IMR-90 (cell line): ENCODE data around the gene PIK3IP1. TPM values are rescaled to one million over a fixed set of nuclear protein-coding genes. Genes with fewer than 3 reads are reported as not detected.

Experiments
- ATAC-seq: fragments of 200-7000 bp; cut with Tn5 transposase; 2 replicates; pipeline ENCODE4 v1.9.1; 2020; ENCODE audit warnings: low read depth, mild to moderate bottlenecking, moderate library complexity
- BruUV-seq: library from RNA; stranded (reverse); fragments of 400-500 nt; replicated peaks from 2 replicates; lab custom pipeline; 2021; lab: Mats Ljungman, UMichigan
- CTCF ChIA-PET: fragments of 300-600 bp; formaldehyde crosslinking; extraction: SDS; loops from one replicate; lab custom pipeline; 2021; ENCODE audit warnings: antibody characterized with exemption; lab: Yijun Ruan, JAX
- POLR2A ChIA-PET: fragments of 300-600 bp; sonication (Branson Sonifier 250); formaldehyde crosslinking; loops from one replicate; lab custom pipeline; 2022; ENCODE audit warnings: antibody characterized with exemption; ENCODE audit not compliant: unreplicated experiment; lab: Charles Lee
- DNase-seq: peaks from one replicate; pipeline ENCODE4 v3.0.0; 2013
- H2AFZ ChIP-seq: replicated peaks from 2 replicates; pipeline ENCODE3; 2013; ENCODE audit warnings: low read length, mild to moderate bottlenecking; ENCODE audit not compliant: poor library complexity
- H2AK5ac ChIP-seq: 2 replicates; pipeline ENCODE4 v1.6.1; 2013; ENCODE audit warnings: low read depth, low read length, inconsistent platforms
- H2AK9ac ChIP-seq: replicated peaks from 2 replicates; pipeline ENCODE3; 2013; ENCODE audit warnings: mild to moderate bottlenecking, low read depth, low read length, moderate library complexity; ENCODE audit not compliant: poor library complexity
- H2BK120ac ChIP-seq: 2 replicates; pipeline ENCODE4 v1.6.1; 2013; ENCODE audit warnings: low read depth, low read length, inconsistent platforms
- H2BK15ac ChIP-seq: 3 replicates; pipeline ENCODE4 v1.6.1; 2013; ENCODE audit warnings: low read depth, low read length, inconsistent platforms
- H2BK20ac ChIP-seq: 2 replicates; pipeline ENCODE4 v1.6.1; 2013; ENCODE audit warnings: low read depth, mild to moderate bottlenecking, inconsistent platforms, low read length, moderate library complexity
- H2BK5ac ChIP-seq: 2 replicates; pipeline ENCODE4 v1.6.1; 2013; ENCODE audit warnings: mild to moderate bottlenecking, low read depth, low read length, inconsistent platforms; ENCODE audit not compliant: poor library complexity, severe bottlenecking
- H3K14ac ChIP-seq: replicated peaks from 2 replicates; pipeline ENCODE4 v1.6.1; 2013; ENCODE audit warnings: low read depth, low read length, inconsistent platforms
- H3K18ac ChIP-seq: 2 replicates; pipeline ENCODE4 v1.6.1; 2013; ENCODE audit warnings: low read depth, low read length, control low read depth
- H3K23ac ChIP-seq: 2 replicates; pipeline ENCODE4 v1.6.1; 2013; ENCODE audit warnings: low read depth, low read length, inconsistent platforms
- H3K27ac ChIP-seq: 2 replicates; pipeline ENCODE4 v1.5.1; 2013; ENCODE audit warnings: mild to moderate bottlenecking, control low read depth, low read length; ENCODE audit not compliant: insufficient read depth
- H3K27me3 ChIP-seq: 2 replicates; pipeline ENCODE4 v1.6.1; 2013; ENCODE audit warnings: low read length; ENCODE audit not compliant: control insufficient read depth, insufficient read depth
- H3K36me3 ChIP-seq: 2 replicates; pipeline ENCODE4 v1.6.1; 2013; ENCODE audit warnings: low read length, mixed read lengths; ENCODE audit not compliant: control insufficient read depth, insufficient read depth
- H3K4ac ChIP-seq: 2 replicates; pipeline ENCODE4 v1.6.1; 2013; ENCODE audit warnings: low read depth, low read length, inconsistent platforms
- H3K4me1 ChIP-seq: 2 replicates; pipeline ENCODE4 v1.6.1; 2013; ENCODE audit warnings: low read length, mixed read lengths; ENCODE audit not compliant: control insufficient read depth, insufficient read depth
- H3K4me2 ChIP-seq: 2 replicates; pipeline ENCODE4 v1.6.1; 2013; ENCODE audit warnings: low read depth, mild to moderate bottlenecking, control low read depth, low read length, moderate library complexity
- H3K4me3 ChIP-seq: 2 replicates; pipeline ENCODE4 v1.5.1; 2013; ENCODE audit warnings: low read depth, mild to moderate bottlenecking, control low read depth, low read length, moderate library complexity; ENCODE audit not compliant: insufficient read depth
- H3K56ac ChIP-seq: 2 replicates; pipeline ENCODE4 v1.6.1; 2013; ENCODE audit warnings: low read length, inconsistent platforms; ENCODE audit not compliant: insufficient read depth; ENCODE audit errors: extremely low read depth
- H3K79me1 ChIP-seq, 2 experiments: 2 replicates each; pipeline ENCODE4 v1.6.1; 2013; ENCODE audit warnings: low read length in 2 of 2, inconsistent platforms in 1 of 2, low read depth in 1 of 2
- H3K9ac ChIP-seq: 2 replicates; pipeline ENCODE4 v1.6.1; 2013; ENCODE audit warnings: low read depth, low read length, control low read depth
- H3K9me1 ChIP-seq: 2 replicates; pipeline ENCODE4 v1.6.1; 2013; ENCODE audit warnings: low read length, inconsistent platforms; ENCODE audit not compliant: insufficient read depth
- H3K9me3 ChIP-seq: 2 replicates; pipeline ENCODE4 v1.6.1; 2013; ENCODE audit warnings: low read length; ENCODE audit not compliant: control insufficient read depth, insufficient read depth
- H4K20me1 ChIP-seq: 2 replicates; pipeline ENCODE4 v1.6.1; 2013; ENCODE audit warnings: low read length, inconsistent platforms; ENCODE audit not compliant: insufficient read depth
- H4K5ac ChIP-seq: 2 replicates; pipeline ENCODE4 v1.6.1; 2013; ENCODE audit warnings: mild to moderate bottlenecking, low read depth, low read length, control low read depth
- H4K8ac ChIP-seq, 2 experiments: 2 replicates each; pipeline ENCODE4 v1.6.1; 2013; ENCODE audit warnings: low read depth in 2 of 2, low read length in 2 of 2, control low read depth in 1 of 2, inconsistent platforms in 1 of 2
- H4K91ac ChIP-seq: 2 replicates; pipeline ENCODE4 v1.6.1; 2013; ENCODE audit warnings: low read depth, low read length, inconsistent platforms; ENCODE audit not compliant: insufficient read depth
- RFX5 ChIP-seq: IDR thresholded peaks from 2 replicates; pipeline ENCODE4 v1.8.0; 2012; ENCODE audit warnings: low read depth, mild to moderate bottlenecking, low read length, moderate library complexity
- USF2 ChIP-seq: fragments of 150-350 bp; IDR thresholded peaks from 2 replicates; pipeline ENCODE4 v1.6.1; 2017; ENCODE audit warnings: mild to moderate bottlenecking, antibody characterized with exemption, low read length, low read depth
- WGBS, 2 experiments: methylation state at CpG; one replicate each; pipeline versions ENCODE4 v1.1.5 to v1.1.7; 2013; ENCODE audit warnings: missing lambda C conversion rate in 2 of 2; ENCODE audit not compliant: insufficient read length in 1 of 2; ENCODE audit errors: extremely low coverage in 2 of 2; 5-methylcytosine and 5-hydroxymethylcytosine counted together
- dilution Hi-C: fragments of 300-500 bp; cut with HindIII; formaldehyde crosslinking; loops from one replicate; pipeline ENCODE4 v1.14.3; 2018; ENCODE audit warnings: low sequenced_read_pairs; ENCODE audit not compliant: unreplicated experiment
- in situ Hi-C: fragments of 300-500 bp; cut with MboI; formaldehyde crosslinking; loops from 3 replicates; pipeline ENCODE4 v1.14.3; 2019; ENCODE audit warnings: low sequenced_read_pairs, inconsistent platforms, mixed read lengths
- intact Hi-C: fragments of 100-400 bp; cut with micrococcal nuclease; formaldehyde crosslinking; loops from 2 replicates; pipeline ENCODE4 v1.10.0; 2022
- microRNA-seq, 2 experiments: library from miRNA; stranded (forward) in 1 of 2; unstranded in 1 of 2; fragments of 10-50 nt in 1 of 2; fragments of <30 nt in 1 of 2; gene quantifications in 1 of 2; microRNA quantifications in 1 of 2; one replicate each; pipeline versions ENCODE3 to v1.1.0; 2013 to 2020; ENCODE audit not compliant: insufficient read depth in 1 of 2, insufficient read length in 1 of 2, unreplicated experiment in 1 of 2
- polyA plus RNA-seq, 3 experiments: library from polyadenylated mRNA; depleted of rRNA; stranded (reverse); fragments of >200 nt; gene quantifications; 2 replicates each; pipeline ENCODE4 v1.2.3, GENCODE V29; 2012; ENCODE audit warnings: low replicate concordance in 1 of 3
- small RNA-seq, 5 experiments: library from RNA; depleted of rRNA; stranded (forward); fragments of <200 nt; gene quantifications; one replicate each; pipeline ENCODE3, GENCODE V24; 2012
- total RNA-seq: library from RNA; depleted of rRNA; stranded (reverse); fragments of >200 nt; gene quantifications from 2 replicates; pipeline ENCODE4 v1.2.3, GENCODE V29; 2012; rRNA removed

Gene PIK3IP1
- total and polyA plus RNA-seq, 2 of the 4 experiments (the other 2 are of a cell fraction), result 12.9 to 17.6 TPM

- peaks cover 15% of the 10 kb centered on the region for H3K4me1 ChIP-seq
- H3K4ac ChIP-seq, result no peak overlapping the region
- H3K27ac ChIP-seq, result no peak overlapping the region
- H4K8ac ChIP-seq, result no peak overlapping the region
- H3K9me1 ChIP-seq, result peaks cover 13% of the 10 kb centered on the region
- in situ Hi-C loops, result loop anchor here (10.0 kb wide), 2 partner anchors 118 to 288 kb away; no protein-coding TSS in a partner anchor
- no peaks in the 10 kb centered on the region for H3K27me3 ChIP-seq
- no peak overlapping the region for H2AFZ ChIP-seq
- no peak overlapping the region; the same call in 1 of the 2 replicates for H3K23ac ChIP-seq
- peak; percentile 44; the same call in 1 of the 2 replicates for TF ChIP-seq USF2
- TF ChIP-seq RFX5, result no peak
- no peak overlapping the region for H2AK5ac ChIP-seq
- H3K4me2 ChIP-seq, result no peak overlapping the region
- CTCF ChIA-PET, result interaction anchor here (0.8 to 1.3 kb wide), 3 partner anchors 9 to 126 kb away, joined by 3 to 4 read pairs (median 3); partner anchors contain the start of gene SELENOM
- no peaks in the 10 kb centered on the region; the same call in 1 of the 2 replicates for H3K36me3 ChIP-seq
- no peak overlapping the region for H3K9ac ChIP-seq
- 0 out of 2 replicates have a peak overlapping the region, but pooled peaks have one; percentile 45 for H3K14ac ChIP-seq
- H2AK9ac ChIP-seq, result no peak overlapping the region
- H3K4me3 ChIP-seq, result no peak overlapping the region
- H3K56ac ChIP-seq, result no peak overlapping the region
- no peaks in the 10 kb centered on the region for H3K9me3 ChIP-seq
- no peak overlapping the region for H2BK15ac ChIP-seq
- H3K79me1 ChIP-seq, result peaks cover 17 to 32% of the 10 kb centered on the region in 2 experiments; a peak in 3 of 4 replicates
- no peak for DNase-seq
- ATAC-seq, result no peak
- no CpG with 5 or more reads among the region's 3 CpGs for WGBS, 2 experiments
- dilution Hi-C loops, result no loop called here
- BruUV-seq, result no TSS peak
- H4K5ac ChIP-seq, result no peak overlapping the region
- H4K91ac ChIP-seq, result no peak overlapping the region
- no peak overlapping the region for H2BK20ac ChIP-seq
- H4K20me1 ChIP-seq, result no peaks in the 10 kb centered on the region
- intact Hi-C loops, result loop anchor here (5.0 kb wide), 2 partner anchors 71 to 471 kb away; partner anchors contain the start of gene RNF185
- no peak overlapping the region for H3K18ac ChIP-seq
- H2BK120ac ChIP-seq, result no peak overlapping the region
- POLR2A ChIA-PET, result no interaction called here
- no peak overlapping the region for H2BK5ac ChIP-seq
These were observed 59.3 kb downstream of the PIK3IP1 start for GRCh38 chr22:31233001-31233400.

Small RNA genes lying within 50 kb of the gene (microRNA-seq; reads per million reads assigned to microRNA genes)
- not detected for gene RNA5SP496 (ENCODE audit: insufficient read depth, insufficient read length)

Small RNA genes lying within 50 kb of the gene (small RNA-seq; reads per million reads assigned to genes)
- 0 reads per million in 5 experiments for gene RNA5SP496

Other genes starting within 250 kb of the PIK3IP1 start
- gene SMTN, start 211.2 kb downstream of the PIK3IP1 start, total RNA-seq, result 47.2 and 53.6 TPM in 2 replicates
- gene SMTN, start 211.2 kb downstream of the PIK3IP1 start, polyA plus RNA-seq (2012; rRNA removed), result 63.7 and 65.1 TPM in 2 replicates
- 36.1 and 46.2 TPM in 2 replicates for gene SELENOM, start 184.9 kb downstream of the PIK3IP1 start, total RNA-seq
- 270 and 369 TPM in 2 replicates for gene SELENOM, start 184.9 kb downstream of the PIK3IP1 start, polyA plus RNA-seq (2012; rRNA removed)
- gene INPP5J, start 169.5 kb downstream of the PIK3IP1 start, total RNA-seq, result 0.28 and 0.36 TPM in 2 replicates
- 2.0 and 2.2 TPM in 2 replicates for gene INPP5J, start 169.5 kb downstream of the PIK3IP1 start, polyA plus RNA-seq (2012; rRNA removed)
- under 0.01 TPM in 1 of 2 replicates, not detected in the other for gene PLA2G3, start 152.0 kb downstream of the PIK3IP1 start, total RNA-seq
- 0.07 and 0.12 TPM in 2 replicates for gene PLA2G3, start 152.0 kb downstream of the PIK3IP1 start, polyA plus RNA-seq (2012; rRNA removed)
- 30.3 and 34.2 TPM in 2 replicates for gene RNF185, start 132.3 kb downstream of the PIK3IP1 start, total RNA-seq
- gene RNF185, start 132.3 kb downstream of the PIK3IP1 start, polyA plus RNA-seq (2012; rRNA removed), result 33.6 and 38.7 TPM in 2 replicates
- gene LIMK2, start 80.2 kb downstream of the PIK3IP1 start, total RNA-seq, result 25.0 and 31.9 TPM in 2 replicates
- 14.0 and 14.5 TPM in 2 replicates for gene LIMK2, start 80.2 kb downstream of the PIK3IP1 start, polyA plus RNA-seq (2012; rRNA removed)
- gene PATZ1, start 53.9 kb upstream of the PIK3IP1 start, total RNA-seq, result 6.4 and 6.5 TPM in 2 replicates
- gene PATZ1, start 53.9 kb upstream of the PIK3IP1 start, polyA plus RNA-seq (2012; rRNA removed), result 9.2 and 10.5 TPM in 2 replicates
- 141 and 156 TPM in 2 replicates for gene DRG1, start 107.1 kb upstream of the PIK3IP1 start, total RNA-seq
- 52.7 and 54.8 TPM in 2 replicates for gene DRG1, start 107.1 kb upstream of the PIK3IP1 start, polyA plus RNA-seq (2012; rRNA removed)
- 14.7 and 16.4 TPM in 2 replicates for gene EIF4ENIF1, start 197.4 kb upstream of the PIK3IP1 start, total RNA-seq
- 16.0 and 17.2 TPM in 2 replicates for gene EIF4ENIF1, start 197.4 kb upstream of the PIK3IP1 start, polyA plus RNA-seq (2012; rRNA removed)
- 8.9 and 9.9 TPM in 2 replicates for gene SFI1, start 204.0 kb upstream of the PIK3IP1 start, total RNA-seq
- gene SFI1, start 204.0 kb upstream of the PIK3IP1 start, polyA plus RNA-seq (2012; rRNA removed), result 12.0 and 12.3 TPM in 2 replicates